Embryonic facial prominence (tissue), 1 donor: ENCODE measurements around the gene RABIF.
"Not testable (repeated sequence)": the region's sequence is repeated elsewhere in the genome, so short reads cannot be mapped to it uniquely, and the experiment has no call there.

Experiments
- DNase-seq: peaks from one replicate; pipeline ENCODE4 v3.0.0-alpha.2; 2016; ENCODE audit errors: extremely low spot score

Gene RABIF

GRCh38 chr1:202834771-202835547 is 54.0 kb downstream of the RABIF start:
- DNase-seq: no peak

- DNase-seq: no peak
Measured at GRCh38 chr1:202831906-202832305, 57.0 kb downstream of the RABIF start.

- DNase-seq: not testable (repeated sequence)
Measured at GRCh38 chr1:202829223-202829622, 59.7 kb downstream of the RABIF start.
